GM18907 (cell line): ENCODE data around the gene GPR176.
"Not testable (repeated sequence)": the region's sequence is repeated elsewhere in the genome, so short reads cannot be mapped to it uniquely, and the experiment has no call there.

Experiments
- ATAC-seq: cut with Tn5 transposase; IDR thresholded peaks from one replicate; pipeline ENCODE4 v1.9.1; 2021; ENCODE audit warnings: mild to moderate bottlenecking, moderate library complexity; ENCODE audit not compliant: unreplicated experiment

GPR176 gene

DNA sequence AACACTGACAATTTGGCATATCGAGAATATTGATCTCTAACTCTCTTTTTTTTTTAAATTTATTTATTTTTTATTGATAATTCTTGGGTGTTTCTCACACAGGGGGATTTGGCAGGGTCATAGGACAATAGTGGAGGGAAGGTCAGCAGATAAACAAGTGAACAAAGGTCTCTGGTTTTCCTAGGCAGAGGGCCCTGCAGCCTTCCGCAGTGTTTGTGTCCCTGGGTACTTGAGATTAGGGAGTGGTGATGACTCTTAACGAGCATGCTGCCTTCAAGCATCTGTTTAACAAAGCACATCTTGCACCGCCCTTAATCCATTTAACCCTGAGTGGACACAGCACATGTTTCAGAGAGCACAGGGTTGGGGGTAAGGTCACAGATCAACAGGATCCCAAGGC is 27.0 kb downstream of the GPR176 start:
- not testable (repeated sequence) for ATAC-seq

- no peak for ATAC-seq
Observed at GRCh38 chr15:39892418-39892817, 27.6 kb downstream of the GPR176 start.

DNA sequence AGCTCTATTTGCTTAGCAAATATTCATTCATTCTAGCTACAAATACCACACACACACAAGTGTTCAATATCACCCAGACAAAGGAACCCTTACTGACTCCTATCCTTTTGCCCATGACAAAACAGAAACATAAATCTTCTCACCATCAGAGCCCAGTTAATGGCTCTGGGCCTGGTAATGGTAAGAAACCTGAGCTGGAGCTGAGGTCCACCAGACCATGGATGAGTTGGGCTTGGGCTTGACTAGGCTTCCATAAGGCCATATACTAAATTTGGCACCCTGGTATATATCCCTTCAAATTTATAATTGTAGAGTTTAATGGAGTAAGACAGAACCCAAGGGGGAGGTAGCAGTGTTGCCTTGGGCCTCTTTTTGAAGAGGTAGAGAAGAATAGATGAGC is 29.4 kb downstream of the GPR176 start:
- ATAC-seq = no peak

GRCh38 chr15:39889601-39890000 is 30.5 kb downstream of the GPR176 start:
- ATAC-seq = no peak

GRCh38 chr15:39888809-39889208 is 31.3 kb downstream of the GPR176 start:
- ATAC-seq = no peak

DNA sequence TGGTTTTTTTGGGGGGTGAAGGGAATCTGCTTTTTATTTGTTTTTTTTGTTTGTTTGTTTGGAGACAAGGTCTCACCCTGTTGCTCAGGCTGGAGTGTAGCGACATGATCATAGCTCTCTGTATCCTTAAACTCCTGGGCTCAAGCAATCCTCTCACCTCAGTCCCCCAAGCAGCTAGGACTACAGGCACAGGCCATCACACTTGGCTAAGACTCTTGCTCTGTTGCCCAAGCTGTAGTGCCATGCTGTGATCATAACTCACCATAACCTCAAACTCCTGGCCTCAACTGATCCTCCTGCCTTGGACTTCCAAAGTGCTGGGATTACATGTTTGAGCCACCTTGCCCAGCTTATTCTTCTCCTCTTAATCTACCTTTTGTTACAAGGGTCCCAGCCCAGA is 31.8 kb downstream of the GPR176 start:
- no peak for ATAC-seq

- ATAC-seq = no peak
Observed at GRCh38 chr15:39887832-39888231, 32.2 kb downstream of the GPR176 start.

DNA sequence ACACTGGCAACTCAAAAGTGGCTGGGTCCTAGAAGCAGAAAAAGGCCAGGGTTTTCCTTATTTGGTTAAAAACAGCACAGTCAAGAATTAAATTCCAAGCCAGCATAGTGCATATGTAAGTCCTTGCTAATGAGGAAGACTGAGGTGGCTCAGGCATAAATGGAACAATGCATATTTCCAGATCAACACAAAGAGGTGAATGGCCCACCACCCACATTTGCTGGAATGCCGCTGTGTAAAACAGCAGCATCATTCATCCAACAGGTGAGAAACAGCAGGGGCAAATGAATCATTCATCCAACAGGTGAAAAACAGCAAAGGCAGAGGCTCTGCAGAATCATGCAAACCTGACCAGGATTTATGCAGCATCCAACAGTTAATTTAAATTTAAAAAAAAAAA is 32.9 kb downstream of the GPR176 start:
- ATAC-seq = no peak

- no peak for ATAC-seq
Observed at GRCh38 chr15:39886418-39886817, 33.6 kb downstream of the GPR176 start.

- ATAC-seq = no peak
Observed at GRCh38 chr15:39885099-39885777, 34.8 kb downstream of the GPR176 start.

DNA sequence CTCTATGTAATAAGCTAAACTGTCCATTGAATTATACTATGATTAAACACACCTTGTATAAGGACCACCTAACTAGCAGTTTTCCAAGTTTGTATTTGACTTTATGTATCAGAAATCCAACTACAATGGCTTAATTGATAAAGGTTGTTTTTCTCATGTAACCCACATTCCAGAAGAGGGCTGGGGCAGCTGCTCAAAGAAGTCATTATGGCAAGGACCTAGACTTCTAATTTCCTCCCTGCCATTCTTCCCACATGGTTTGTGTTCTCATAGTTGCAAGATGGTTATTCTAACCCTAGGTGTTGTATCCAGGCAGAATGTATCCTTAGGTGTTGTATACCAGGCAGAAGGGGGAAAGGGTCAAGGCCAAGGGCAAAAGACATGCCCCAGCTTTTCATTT is 35.7 kb downstream of the GPR176 start:
- no peak for ATAC-seq

DNA sequence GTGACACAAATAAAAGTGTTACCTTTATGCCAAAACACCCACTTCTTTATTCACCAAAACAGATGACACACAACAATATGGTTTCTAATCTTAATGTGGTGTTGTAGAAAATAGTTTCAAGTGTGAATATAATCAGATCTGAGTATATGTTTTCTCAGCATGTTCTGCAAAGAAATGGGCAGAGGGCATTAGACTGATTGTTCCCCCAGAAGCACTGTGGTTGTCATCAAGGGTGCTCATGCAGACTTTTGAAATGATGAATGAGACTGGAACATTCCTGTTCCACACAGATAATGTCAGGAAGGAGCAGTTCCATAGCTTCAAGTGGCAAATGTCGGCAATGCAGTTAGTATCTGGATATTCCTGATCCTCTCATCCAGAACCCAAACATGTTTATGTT is 37.5 kb downstream of the GPR176 start:
- ATAC-seq = no peak

GRCh38 chr15:39881790-39882189 is 38.3 kb downstream of the GPR176 start:
- ATAC-seq = no peak

- ATAC-seq = no peak
Observed at GRCh38 chr15:39880718-39881387, 39.2 kb downstream of the GPR176 start.

GRCh38 chr15:39878406-39878785 is 41.7 kb downstream of the GPR176 start:
- ATAC-seq = no peak

DNA sequence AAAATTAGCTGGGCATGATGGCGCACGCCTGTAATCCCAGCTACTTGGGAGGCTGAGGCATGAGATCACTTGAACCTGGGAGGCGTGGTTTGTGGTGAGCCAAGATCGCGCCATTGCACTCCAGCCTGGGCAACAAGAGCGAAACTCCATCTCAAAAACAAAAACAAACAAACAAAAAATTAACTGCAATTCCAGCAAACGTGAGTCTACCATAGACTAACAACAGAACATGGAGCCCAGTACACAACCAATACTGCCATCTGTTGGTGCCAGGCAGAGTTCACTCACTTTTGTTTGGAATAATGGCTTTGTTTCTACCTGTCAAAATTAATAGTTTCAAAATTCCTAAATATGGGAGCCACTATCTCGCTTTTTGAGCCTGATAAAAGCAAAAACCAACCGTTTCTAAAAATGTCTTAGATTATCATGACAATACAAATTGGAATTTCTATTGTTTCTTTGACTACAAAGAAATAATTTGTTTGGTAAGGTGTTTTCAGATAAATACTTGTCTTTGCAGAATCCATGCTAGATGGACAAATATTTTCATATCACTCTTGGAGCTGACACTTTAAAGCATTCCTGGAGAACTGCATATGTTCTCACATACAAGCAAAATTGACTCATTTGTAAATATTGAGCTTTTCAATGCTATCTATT is 45.0 kb downstream of the GPR176 start:
- ATAC-seq = no peak

GRCh38 chr15:39873978-39874377 is 46.1 kb downstream of the GPR176 start:
- ATAC-seq = no peak

- ATAC-seq = no peak
Observed at GRCh38 chr15:39870537-39870936, 49.5 kb downstream of the GPR176 start.

- ATAC-seq = no peak
Observed at GRCh38 chr15:39869858-39870515, 50.1 kb downstream of the GPR176 start.

- ATAC-seq = no peak
Observed at GRCh38 chr15:39869254-39869653, 50.8 kb downstream of the GPR176 start.

DNA sequence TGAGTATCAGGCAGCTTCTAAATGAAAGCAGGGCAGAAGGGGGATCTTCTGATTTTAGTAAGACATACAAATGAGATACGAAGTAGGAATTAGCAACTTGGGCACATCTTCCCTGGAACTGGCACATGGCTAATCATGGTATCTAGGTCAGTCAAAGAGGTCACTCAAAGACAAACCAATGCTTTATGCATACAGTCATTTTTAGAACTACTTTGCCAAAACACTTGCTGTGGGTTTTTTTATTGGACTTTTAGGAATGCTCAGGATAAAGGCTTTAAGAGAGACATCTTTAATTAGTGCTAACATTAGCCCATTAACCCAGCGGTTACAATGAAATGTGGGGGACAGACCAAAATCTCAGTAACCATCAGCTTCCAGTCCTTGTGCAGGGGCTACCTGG is 51.7 kb downstream of the GPR176 start:
- no peak for ATAC-seq

DNA sequence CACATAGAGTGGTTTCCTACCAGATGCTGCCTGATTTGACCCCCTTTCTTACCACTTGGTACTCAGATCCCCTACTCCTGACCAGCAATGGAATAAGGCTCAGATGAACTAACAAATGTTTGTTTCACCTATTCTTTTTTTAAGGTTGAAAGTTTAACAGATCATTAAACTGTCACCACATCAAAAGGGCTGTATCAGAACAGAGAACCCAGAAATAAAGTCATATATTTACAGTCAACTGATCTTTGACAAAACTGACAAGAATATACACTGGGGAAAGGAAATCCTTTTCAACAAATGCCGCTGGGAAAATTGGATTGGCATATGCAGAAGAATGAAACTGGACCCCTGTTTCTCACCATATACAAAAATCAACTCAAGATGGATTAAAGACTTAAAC is 56.0 kb downstream of the GPR176 start:
- no peak for ATAC-seq
